Liver (tissue), 9 donors: ENCODE measurements around the gene CNKSR1. TPM values are rescaled to one million over a fixed set of nuclear protein-coding genes. Genes with fewer than 3 reads are reported as not detected.

Experiments used
- DNase-seq: peaks from one replicate; pipeline ENCODE4 v3.0.0-alpha.2; 2017; ENCODE audit warnings: low spot score
- H3K27ac ChIP-seq, 2 donors: one replicate each; pipeline ENCODE4 v1.7.0; 2013; ENCODE audit warnings: inconsistent platforms in 2 of 2, low read length in 2 of 2, control low read depth in 1 of 2, low read depth in 1 of 2, mild to moderate bottlenecking in 1 of 2
- H3K27me3 ChIP-seq, 4 donors: one replicate each; pipeline versions ENCODE4 v1.6.1 to v1.7.0; 2013; ENCODE audit warnings: low read length in 3 of 4, inconsistent platforms in 1 of 4, mild to moderate bottlenecking in 1 of 4, moderate library complexity in 1 of 4; ENCODE audit not compliant: control insufficient read depth in 4 of 4, insufficient read depth in 4 of 4
- H3K36me3 ChIP-seq, 4 donors: one replicate each; pipeline versions ENCODE4 v1.6.1 to v1.7.0; 2013; ENCODE audit warnings: low read length in 3 of 4, mild to moderate bottlenecking in 3 of 4, low read depth in 1 of 4, moderate library complexity in 1 of 4; ENCODE audit not compliant: control insufficient read depth in 4 of 4, insufficient read depth in 3 of 4
- H3K4me1 ChIP-seq, 4 donors: one replicate each; pipeline versions ENCODE4 v1.6.1 to v1.7.0; 2013; ENCODE audit warnings: low read length in 3 of 4, mild to moderate bottlenecking in 3 of 4, moderate library complexity in 1 of 4; ENCODE audit not compliant: control insufficient read depth in 4 of 4, insufficient read depth in 4 of 4
- H3K4me3 ChIP-seq, 3 donors: one replicate each; pipeline versions ENCODE4 v1.6.1 to v1.7.0; 2013; ENCODE audit warnings: low read length in 3 of 3, control low read depth in 1 of 3, low read depth in 1 of 3, mild to moderate bottlenecking in 1 of 3
- H3K9ac ChIP-seq, 2 donors: one replicate each; pipeline ENCODE4 v1.7.0; 2013; ENCODE audit warnings: low read length in 2 of 2, mild to moderate bottlenecking in 2 of 2, moderate library complexity in 2 of 2, control low read depth in 1 of 2, low read depth in 1 of 2
- H3K9me3 ChIP-seq, 4 donors: one replicate each; pipeline versions ENCODE4 v1.6.1 to v1.7.0; 2013; ENCODE audit warnings: low read length in 3 of 4; ENCODE audit not compliant: control insufficient read depth in 4 of 4
- EGR1 ChIP-seq, 2 donors: IDR thresholded peaks; 2 replicates each; pipeline ENCODE4 v1.6.1; 2016 to 2018; ENCODE audit warnings: antibody characterized with exemption in 2 of 2, low read depth in 2 of 2
- FOXA1 ChIP-seq: IDR thresholded peaks from 2 replicates; pipeline ENCODE4 v1.6.1; 2016; ENCODE audit warnings: antibody characterized with exemption
- FOXA2 ChIP-seq: IDR thresholded peaks from 2 replicates; pipeline ENCODE4 v1.6.1; 2016; ENCODE audit warnings: antibody characterized with exemption
- GABPA ChIP-seq, 2 donors: IDR thresholded peaks in 1 of 2; conservative IDR thresholded peaks in 1 of 2; 2 replicates each; pipeline ENCODE4 v1.6.1; 2016; ENCODE audit warnings: antibody characterized with exemption in 2 of 2, mild to moderate bottlenecking in 1 of 2, moderate library complexity in 1 of 2
- HNF4A ChIP-seq, 2 donors: conservative IDR thresholded peaks; 2 replicates each; pipeline ENCODE4 v1.6.1; 2016; ENCODE audit warnings: antibody characterized with exemption in 2 of 2, mild to moderate bottlenecking in 2 of 2
- HNF4G ChIP-seq: IDR thresholded peaks from 2 replicates; pipeline ENCODE4 v1.6.1; 2016; ENCODE audit warnings: antibody characterized with exemption
- JUND ChIP-seq, 2 donors: IDR thresholded peaks; 2 replicates each; pipeline ENCODE4 v1.6.1; 2016; ENCODE audit warnings: antibody characterized with exemption in 2 of 2
- NR2F2 ChIP-seq: IDR thresholded peaks from 2 replicates; pipeline ENCODE4 v1.6.1; 2016; ENCODE audit warnings: antibody characterized with exemption
- RAD21 ChIP-seq, 2 donors: IDR thresholded peaks; 2 replicates each; pipeline ENCODE4 v1.6.1; 2016; ENCODE audit warnings: antibody characterized with exemption in 2 of 2, mild to moderate bottlenecking in 2 of 2
- RXRA ChIP-seq, 2 donors: IDR thresholded peaks; 2 replicates each; pipeline ENCODE4 v1.6.1; 2017 to 2018; ENCODE audit warnings: antibody characterized with exemption in 2 of 2, mild to moderate bottlenecking in 1 of 2
- SP1 ChIP-seq: IDR thresholded peaks from 2 replicates; pipeline ENCODE4 v1.6.1; 2018; ENCODE audit warnings: antibody characterized with exemption, mild to moderate bottlenecking
- TAF1 ChIP-seq: conservative IDR thresholded peaks from 2 replicates; pipeline ENCODE4 v1.6.1; 2016; ENCODE audit warnings: antibody characterized with exemption, mild to moderate bottlenecking
- YY1 ChIP-seq: IDR thresholded peaks from 2 replicates; pipeline ENCODE4 v1.6.1; 2016; ENCODE audit warnings: antibody characterized with exemption, mild to moderate bottlenecking
- WGBS: extraction: QIAGEN DNeasy Blood & Tissue Kit; methylation state at CpG from one replicate; pipeline ENCODE4 v1.1.7; 2013; 5-methylcytosine and 5-hydroxymethylcytosine counted together
- polyA plus RNA-seq, 2 donors: library from polyadenylated mRNA; stranded (reverse) in 1 of 2; unstranded in 1 of 2; fragments of 200-250 nt in 1 of 2; fragments of >200 nt in 1 of 2; fragmentation: Nextera tagmentation in 1 of 2; extraction: Ambion mirVana in 1 of 2; gene quantifications; one replicate each; pipeline versions ENCODE4 v1.2.1 to v1.2.3, GENCODE V29; 2013 to 2015
- total RNA-seq, 2 donors: library from RNA; depleted of rRNA; stranded (reverse); fragments of >200 nt; gene quantifications; one replicate each; pipeline ENCODE4 v1.2.3, GENCODE V29; 2014
- TF ChIP-seq, protein P1 (sequence below): IDR thresholded peaks from 2 replicates; pipeline ENCODE4 v1.6.1; 2016; ENCODE audit warnings: antibody characterized with exemption
- TF ChIP-seq, protein P2 (sequence below): IDR thresholded peaks from 2 replicates; pipeline ENCODE4 v1.6.1; 2016; ENCODE audit warnings: antibody characterized with exemption, mild to moderate bottlenecking
- TF ChIP-seq, protein P3 (sequence below): IDR thresholded peaks from 2 replicates; pipeline ENCODE4 v1.6.1; 2016; ENCODE audit warnings: antibody characterized with exemption
- TF ChIP-seq, protein P4 (sequence below): IDR thresholded peaks from 2 replicates; pipeline ENCODE4 v1.6.1; 2016; ENCODE audit warnings: antibody characterized with exemption
- TF ChIP-seq, protein P5 (sequence below): fragments of 150-350 bp; IDR thresholded peaks from 2 replicates; pipeline ENCODE4 v1.5.1; 2017; ENCODE audit warnings: improper control_type of control experiment, low read depth, low read length; ENCODE audit not compliant: missing input control
- donor health status: healthy.
- donor health status: healthy.
- donor health status: healthy.
- donor health status: healthy.
- donor health status: healthy.

The CNKSR1 gene
- total and polyA plus RNA-seq, 4 donors, result 0.48 to 2.2 (median 0.87) TPM

DNA sequence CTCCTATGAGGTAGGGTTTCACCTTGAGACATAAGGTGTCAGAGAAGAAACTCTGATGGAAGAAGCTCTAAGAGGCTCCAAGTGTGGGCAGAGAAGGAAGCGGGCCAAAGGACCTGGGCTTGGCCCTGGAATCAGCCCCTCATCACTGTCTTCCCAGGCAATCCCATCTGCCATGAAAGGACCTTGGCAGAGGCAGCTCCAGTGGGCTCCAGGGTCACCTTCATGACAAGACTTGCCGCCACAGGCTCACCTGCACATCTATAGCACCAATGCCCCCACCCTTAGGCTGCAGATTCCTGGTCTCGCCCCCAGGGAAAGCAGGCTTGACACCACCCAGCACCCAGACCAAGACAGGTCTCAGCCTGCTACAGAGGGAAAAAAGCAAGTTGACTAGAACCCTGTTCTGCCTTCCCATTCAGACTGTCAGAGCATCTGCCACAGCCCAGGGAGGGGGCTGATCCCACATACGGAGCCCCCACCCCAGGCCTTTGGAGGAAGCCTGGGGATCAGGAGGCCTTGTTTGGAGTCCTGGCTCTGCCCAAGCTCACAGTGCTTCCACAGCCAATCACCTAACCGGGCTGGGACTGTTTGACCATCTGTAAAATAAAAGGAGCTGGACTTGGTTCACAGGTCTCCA, 18.9 kb upstream of the CNKSR1 start:
- peaks cover 7 to 17% (median 14%) of the 10 kb centered on the region in 4 donors for H3K4me1 ChIP-seq
- H3K9me3 ChIP-seq, result no peaks in the 10 kb centered on the region
- WGBS, result 87% methylated on average over 5 of the region's 5 CpGs
- TF ChIP-seq EGR1 (IDR thresholded peaks at IDR 0.05; ENCODE audit: low read depth in 2 of 2) (no peak), NR2F2 (no peak), YY1 (no peak), TAF1 (no peak), FOXA2 (no peak), JUND (IDR thresholded peaks at IDR 0.05) (no peak), HNF4A (conservative IDR thresholded peaks at IDR 0.05) (no peak), SP1 (no peak), RXRA (IDR thresholded peaks at IDR 0.05) (no peak), FOXA1 (no peak), HNF4G (no peak)
- TF ChIP-seq, protein P1, sequence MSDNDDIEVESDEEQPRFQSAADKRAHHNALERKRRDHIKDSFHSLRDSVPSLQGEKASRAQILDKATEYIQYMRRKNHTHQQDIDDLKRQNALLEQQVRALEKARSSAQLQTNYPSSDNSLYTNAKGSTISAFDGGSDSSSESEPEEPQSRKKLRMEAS, result no peak
- TF ChIP-seq, protein P2, sequence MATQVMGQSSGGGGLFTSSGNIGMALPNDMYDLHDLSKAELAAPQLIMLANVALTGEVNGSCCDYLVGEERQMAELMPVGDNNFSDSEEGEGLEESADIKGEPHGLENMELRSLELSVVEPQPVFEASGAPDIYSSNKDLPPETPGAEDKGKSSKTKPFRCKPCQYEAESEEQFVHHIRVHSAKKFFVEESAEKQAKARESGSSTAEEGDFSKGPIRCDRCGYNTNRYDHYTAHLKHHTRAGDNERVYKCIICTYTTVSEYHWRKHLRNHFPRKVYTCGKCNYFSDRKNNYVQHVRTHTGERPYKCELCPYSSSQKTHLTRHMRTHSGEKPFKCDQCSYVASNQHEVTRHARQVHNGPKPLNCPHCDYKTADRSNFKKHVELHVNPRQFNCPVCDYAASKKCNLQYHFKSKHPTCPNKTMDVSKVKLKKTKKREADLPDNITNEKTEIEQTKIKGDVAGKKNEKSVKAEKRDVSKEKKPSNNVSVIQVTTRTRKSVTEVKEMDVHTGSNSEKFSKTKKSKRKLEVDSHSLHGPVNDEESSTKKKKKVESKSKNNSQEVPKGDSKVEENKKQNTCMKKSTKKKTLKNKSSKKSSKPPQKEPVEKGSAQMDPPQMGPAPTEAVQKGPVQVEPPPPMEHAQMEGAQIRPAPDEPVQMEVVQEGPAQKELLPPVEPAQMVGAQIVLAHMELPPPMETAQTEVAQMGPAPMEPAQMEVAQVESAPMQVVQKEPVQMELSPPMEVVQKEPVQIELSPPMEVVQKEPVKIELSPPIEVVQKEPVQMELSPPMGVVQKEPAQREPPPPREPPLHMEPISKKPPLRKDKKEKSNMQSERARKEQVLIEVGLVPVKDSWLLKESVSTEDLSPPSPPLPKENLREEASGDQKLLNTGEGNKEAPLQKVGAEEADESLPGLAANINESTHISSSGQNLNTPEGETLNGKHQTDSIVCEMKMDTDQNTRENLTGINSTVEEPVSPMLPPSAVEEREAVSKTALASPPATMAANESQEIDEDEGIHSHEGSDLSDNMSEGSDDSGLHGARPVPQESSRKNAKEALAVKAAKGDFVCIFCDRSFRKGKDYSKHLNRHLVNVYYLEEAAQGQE, result no peak
- TF ChIP-seq, protein P3, sequence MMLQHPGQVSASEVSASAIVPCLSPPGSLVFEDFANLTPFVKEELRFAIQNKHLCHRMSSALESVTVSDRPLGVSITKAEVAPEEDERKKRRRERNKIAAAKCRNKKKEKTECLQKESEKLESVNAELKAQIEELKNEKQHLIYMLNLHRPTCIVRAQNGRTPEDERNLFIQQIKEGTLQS, result no peak
- TF ChIP-seq, protein P4, sequence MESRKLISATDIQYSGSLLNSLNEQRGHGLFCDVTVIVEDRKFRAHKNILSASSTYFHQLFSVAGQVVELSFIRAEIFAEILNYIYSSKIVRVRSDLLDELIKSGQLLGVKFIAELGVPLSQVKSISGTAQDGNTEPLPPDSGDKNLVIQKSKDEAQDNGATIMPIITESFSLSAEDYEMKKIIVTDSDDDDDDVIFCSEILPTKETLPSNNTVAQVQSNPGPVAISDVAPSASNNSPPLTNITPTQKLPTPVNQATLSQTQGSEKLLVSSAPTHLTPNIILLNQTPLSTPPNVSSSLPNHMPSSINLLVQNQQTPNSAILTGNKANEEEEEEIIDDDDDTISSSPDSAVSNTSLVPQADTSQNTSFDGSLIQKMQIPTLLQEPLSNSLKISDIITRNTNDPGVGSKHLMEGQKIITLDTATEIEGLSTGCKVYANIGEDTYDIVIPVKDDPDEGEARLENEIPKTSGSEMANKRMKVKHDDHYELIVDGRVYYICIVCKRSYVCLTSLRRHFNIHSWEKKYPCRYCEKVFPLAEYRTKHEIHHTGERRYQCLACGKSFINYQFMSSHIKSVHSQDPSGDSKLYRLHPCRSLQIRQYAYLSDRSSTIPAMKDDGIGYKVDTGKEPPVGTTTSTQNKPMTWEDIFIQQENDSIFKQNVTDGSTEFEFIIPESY, result no peak
- DNase-seq, result no peak
- no peaks in the 10 kb centered on the region for H3K36me3 ChIP-seq
- no peak overlapping the region for H3K4me3 ChIP-seq
- H3K9ac ChIP-seq, result no peak overlapping the region
- H3K27ac ChIP-seq, result no peak overlapping the region
- peaks cover 0 to 4% (median under 1%) of the 10 kb centered on the region in 4 donors for H3K27me3 ChIP-seq

DNA sequence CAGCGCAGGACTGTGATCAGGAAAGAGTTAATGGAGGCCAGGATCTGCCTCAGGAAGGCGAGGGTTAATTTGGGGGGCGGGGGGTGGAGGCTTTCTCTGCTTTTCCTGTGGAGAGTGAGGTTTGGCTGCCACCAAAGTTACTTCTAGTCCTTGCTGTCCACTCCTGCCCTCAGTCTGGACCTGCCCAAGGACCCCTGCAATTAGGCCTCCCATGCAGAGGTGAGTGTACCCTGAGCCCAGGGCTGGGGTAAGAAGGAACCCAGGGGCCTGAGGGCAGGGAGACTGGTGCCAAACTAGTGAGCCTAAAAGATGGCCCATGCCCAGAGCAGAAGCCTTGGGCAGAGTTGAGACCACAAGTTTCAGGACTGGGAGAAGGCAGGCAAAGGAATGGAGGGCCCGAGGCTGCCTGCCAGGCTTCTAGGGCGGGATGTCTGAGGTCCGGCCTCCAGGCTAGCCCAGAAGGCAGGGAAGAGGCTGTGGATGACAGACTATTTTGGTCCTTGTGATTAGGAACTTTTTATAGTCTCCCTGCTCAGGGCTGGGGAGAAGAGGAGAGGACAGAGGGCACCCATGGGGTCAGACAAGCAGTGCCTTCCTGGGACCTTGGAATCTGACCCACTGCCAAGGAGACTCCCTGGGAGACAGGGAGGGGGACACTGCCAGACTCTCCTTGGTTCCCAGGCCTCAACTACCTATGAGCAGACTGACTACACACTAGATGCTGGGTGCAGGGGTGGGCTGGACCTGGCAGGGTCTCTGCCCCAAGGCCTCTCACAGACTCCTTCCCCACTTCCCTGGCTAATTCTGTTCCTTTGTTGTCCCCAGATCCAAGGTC, 18.2 kb upstream of the CNKSR1 start, which contains the start of gene FAM110D:
FAM110D (plus strand) TSS at position 172 of the 835 bp plus-strand sequence. CDS start 2,213 bp downstream, outside the sequence.
- Histone ChIP-seq H3K9me3 (no peaks in the 10 kb centered on the region), H3K27me3 (peaks cover 0 to 4% (median under 1%) of the 10 kb centered on the region in 4 donors), H3K27ac (no peak within 1 kb of the TSS), H3K36me3 (no peaks in the 10 kb centered on the region), H3K4me1 (peaks cover 10 to 22% (median 16%) of the 10 kb centered on the region in 4 donors), H3K9ac (no peak within 1 kb of the TSS), H3K4me3 (peak within 1 kb of the TSS in 1 of 3 donors; percentile 8)
- TF ChIP-seq TAF1, result no peak
- TF ChIP-seq RAD21 (IDR thresholded peaks at IDR 0.05), result no peak
- no peak for TF ChIP-seq FOXA2
- TF ChIP-seq HNF4G, result no peak
- TF ChIP-seq NR2F2, result no peak
- no peak for TF ChIP-seq GABPA (IDR thresholded peaks at IDR 0.05 in 1 of 2, conservative IDR thresholded peaks at IDR 0.05 in 1 of 2)
- no peak for TF ChIP-seq SP1
- TF ChIP-seq JUND (IDR thresholded peaks at IDR 0.05), result no peak
- TF ChIP-seq, protein P4, result no peak
- TF ChIP-seq EGR1 (IDR thresholded peaks at IDR 0.05; ENCODE audit: low read depth in 2 of 2), result no peak
- TF ChIP-seq, protein P5, sequence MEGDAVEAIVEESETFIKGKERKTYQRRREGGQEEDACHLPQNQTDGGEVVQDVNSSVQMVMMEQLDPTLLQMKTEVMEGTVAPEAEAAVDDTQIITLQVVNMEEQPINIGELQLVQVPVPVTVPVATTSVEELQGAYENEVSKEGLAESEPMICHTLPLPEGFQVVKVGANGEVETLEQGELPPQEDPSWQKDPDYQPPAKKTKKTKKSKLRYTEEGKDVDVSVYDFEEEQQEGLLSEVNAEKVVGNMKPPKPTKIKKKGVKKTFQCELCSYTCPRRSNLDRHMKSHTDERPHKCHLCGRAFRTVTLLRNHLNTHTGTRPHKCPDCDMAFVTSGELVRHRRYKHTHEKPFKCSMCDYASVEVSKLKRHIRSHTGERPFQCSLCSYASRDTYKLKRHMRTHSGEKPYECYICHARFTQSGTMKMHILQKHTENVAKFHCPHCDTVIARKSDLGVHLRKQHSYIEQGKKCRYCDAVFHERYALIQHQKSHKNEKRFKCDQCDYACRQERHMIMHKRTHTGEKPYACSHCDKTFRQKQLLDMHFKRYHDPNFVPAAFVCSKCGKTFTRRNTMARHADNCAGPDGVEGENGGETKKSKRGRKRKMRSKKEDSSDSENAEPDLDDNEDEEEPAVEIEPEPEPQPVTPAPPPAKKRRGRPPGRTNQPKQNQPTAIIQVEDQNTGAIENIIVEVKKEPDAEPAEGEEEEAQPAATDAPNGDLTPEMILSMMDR, result no peak
- TF ChIP-seq, protein P3, result no peak
- TF ChIP-seq FOXA1, result no peak
- TF ChIP-seq, protein P1, result no peak
- WGBS, result 67% methylated on average over 6 of the region's 6 CpGs
- DNase-seq, result no peak
